Stimulated activated CD8-positive, alpha-beta memory T cell treated with anti-CD3 and anti-CD28 coated beads, Interleukin-7, amount 100 ng/mL, for 48 hours (primary cell): ENCODE data around the gene FLT4.
A peak's percentile ranks its signal among the peaks of the same experiment; 100 is the strongest.
"Not testable (repeated sequence)": the region's sequence is repeated elsewhere in the genome, so short reads cannot be mapped to it uniquely, and the experiment has no call there.

Experiments
- DNase-seq, 2 donors: peaks; one replicate each; pipeline ENCODE4 v3.0.0-alpha.2; 2020; ENCODE audit warnings: low read depth in 1 of 2; ENCODE audit errors: extremely low read depth in 1 of 2

Gene FLT4

DNA sequence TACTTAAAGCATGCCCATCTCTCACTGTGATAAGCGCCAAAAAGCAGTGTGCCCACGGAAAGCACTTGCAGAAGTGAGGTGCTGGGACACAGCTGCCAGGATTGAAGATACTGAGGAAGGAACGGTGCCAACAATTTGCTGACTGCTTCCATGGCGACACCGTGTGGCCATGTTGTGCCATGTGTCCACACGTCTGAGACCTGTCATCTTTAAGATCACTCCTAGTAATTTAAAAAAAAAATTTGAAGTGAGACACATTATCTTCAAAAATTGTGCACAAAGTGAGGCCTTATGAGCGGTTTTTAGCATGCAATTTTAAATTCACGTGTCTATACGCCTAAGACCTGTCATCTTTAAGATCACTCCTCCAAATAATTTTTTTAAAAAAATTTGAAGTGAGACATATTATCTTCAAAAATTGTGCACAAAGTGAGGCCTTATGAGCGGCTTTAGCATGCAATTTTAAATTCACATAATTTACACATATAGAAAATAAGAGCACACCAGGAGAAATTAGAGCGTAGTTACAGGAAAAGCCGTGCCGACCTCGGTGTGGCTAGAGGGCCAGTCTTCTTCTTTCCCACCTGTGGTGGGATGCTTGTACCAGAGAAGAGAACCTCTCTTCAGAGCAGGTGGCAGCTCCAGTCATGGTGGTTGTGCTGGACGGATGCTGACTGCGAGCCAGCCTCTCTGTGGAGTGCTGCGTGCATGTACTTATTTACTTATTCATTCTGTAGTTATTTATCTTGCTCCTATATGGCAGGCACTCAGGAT, 21.4 kb upstream of the FLT4 start:
- no peak for DNase-seq

GRCh38 chr5:180670157-180670556, 20.8 kb upstream of the FLT4 start:
- no peak for DNase-seq

GRCh38 chr5:180669661-180670060, 20.3 kb upstream of the FLT4 start:
- no peak for DNase-seq

GRCh38 chr5:180668835-180669596, 19.6 kb upstream of the FLT4 start:
- DNase-seq, result no peak

GRCh38 chr5:180666812-180667211, 17.4 kb upstream of the FLT4 start:
- no peak for DNase-seq

DNA sequence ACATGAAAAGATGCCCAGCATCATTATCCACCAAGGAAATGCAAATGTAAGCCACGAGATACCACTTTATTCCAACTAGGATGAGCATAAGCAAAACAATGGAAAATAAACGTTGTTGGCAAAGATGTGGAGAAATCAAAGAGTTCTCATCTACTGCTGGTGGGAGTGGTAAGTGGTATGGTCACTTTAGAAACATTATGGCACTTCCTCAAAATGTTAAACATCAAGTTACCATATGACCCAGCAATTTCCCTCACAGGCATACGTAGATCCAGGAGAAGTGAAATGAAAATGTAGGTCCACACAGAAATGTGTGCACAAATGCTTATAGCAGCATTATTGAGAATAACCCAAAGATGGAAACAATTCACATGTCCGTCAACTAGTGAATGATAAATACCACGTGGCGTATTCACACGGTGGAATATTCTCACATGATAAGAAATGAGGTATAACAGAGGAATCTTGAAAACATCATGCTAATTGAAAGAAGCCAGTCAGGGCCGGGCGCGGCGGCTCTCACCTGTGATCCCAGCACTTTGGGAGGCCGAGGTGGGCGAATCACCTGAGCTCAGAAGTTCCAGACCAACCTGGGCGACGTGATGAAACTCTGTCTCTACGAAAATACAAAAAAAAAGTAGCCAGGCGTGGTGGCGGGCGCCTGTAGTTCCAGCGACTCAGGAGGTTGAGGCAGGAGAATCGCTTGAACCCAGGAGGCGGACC, 16.4 kb upstream of the FLT4 start:
- DNase-seq, result no peak

DNA sequence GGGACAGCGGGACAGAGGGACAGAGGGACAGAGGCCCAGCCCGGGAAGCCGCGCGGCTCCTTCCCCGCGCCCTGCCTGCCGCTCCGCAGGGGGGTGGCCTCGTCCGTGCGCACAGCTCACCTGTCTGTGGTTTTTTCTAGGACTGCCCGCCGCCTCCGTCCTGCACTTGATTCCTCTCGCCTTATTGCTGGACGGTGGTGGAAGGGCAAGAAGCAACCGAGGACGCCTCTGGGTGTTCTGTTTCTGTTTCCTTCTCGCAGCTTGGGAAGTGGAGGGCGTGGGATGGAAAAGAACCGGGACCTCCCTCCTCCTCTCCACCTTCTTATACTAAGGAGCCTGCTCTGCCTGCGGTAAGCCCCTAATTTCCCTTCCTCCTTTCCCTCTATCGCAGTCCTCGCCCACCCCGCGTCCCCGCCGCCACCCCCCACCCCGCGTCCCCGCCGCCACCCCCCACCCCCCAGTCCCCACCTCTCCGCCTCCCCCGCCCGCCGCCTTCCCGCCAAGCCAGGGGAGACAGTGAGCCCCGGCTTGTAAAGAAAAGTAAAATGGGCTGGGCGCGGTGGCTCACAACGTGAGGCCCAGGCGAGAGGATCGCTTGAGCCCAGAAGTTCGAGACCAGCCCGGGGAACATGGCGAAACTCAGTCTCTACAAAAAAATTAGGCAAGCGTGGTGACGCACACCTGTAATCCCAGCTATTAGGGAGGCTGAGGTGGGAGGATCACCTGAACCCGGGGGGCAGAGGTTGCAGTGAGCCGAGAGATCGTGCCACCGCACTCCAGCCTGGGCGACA, 9.6 kb upstream of the FLT4 start:
- no peak for DNase-seq

GRCh38 chr5:180655243-180655642, 5.8 kb upstream of the FLT4 start:
- not testable (repeated sequence) for DNase-seq

GRCh38 chr5:180652771-180653170, 3.4 kb upstream of the FLT4 start:
- no peak for DNase-seq

DNA sequence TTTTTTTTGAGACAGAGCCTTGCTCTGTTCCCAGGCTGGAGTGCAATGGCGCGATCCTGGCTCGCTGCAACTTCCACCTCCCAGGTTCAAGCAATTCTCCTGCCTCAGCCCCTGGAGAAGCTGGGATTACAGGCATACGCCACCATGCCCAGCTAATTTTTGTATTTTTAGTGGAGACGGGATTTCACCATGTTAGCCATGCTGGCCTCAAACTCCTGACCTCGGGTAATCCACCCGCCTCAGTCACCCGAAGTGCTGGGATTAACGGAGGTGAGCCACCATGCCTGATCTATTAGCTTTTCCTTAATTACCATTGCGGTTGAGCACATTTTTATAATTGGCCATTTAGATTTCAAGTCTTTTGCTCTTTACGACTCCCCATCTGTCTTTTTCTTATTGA, 2.9 kb upstream of the FLT4 start:
- DNase-seq, result no peak

- peak in 1 of 2 donors; percentile 7 for DNase-seq
Measured at GRCh38 chr5:180648658-180649296, 623 bp downstream of the FLT4 start.

DNA sequence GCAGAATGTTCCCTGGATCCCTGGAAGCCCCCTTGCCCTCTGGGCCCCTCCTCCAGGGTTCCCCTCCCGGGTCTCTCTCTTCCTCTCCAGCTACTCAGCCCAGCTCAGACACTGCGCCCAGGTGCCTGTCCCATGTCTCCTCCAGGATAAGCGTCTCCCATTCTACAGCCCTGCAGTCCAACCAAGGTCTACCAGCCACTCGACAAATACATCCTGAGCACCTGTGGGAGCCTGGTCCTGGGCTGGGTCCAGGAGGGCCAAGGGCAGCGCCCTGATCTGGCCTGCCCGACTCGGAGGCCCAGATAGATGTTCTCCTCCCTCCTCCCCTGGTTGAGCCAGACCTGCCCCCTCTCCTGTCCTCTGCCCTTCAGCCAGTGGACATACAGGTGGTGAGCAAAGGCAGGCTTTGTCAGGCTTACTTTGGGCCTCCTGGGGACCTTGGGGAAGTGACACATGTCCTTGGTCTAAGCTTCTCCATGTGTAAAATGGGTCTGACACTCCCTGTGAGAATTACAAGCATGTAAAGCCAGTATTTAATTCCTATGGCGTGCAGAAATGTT, 1.4 kb downstream of the FLT4 start:
- no peak for DNase-seq

- DNase-seq, result no peak
Measured at GRCh38 chr5:180647465-180647864, 1.9 kb downstream of the FLT4 start.

DNA sequence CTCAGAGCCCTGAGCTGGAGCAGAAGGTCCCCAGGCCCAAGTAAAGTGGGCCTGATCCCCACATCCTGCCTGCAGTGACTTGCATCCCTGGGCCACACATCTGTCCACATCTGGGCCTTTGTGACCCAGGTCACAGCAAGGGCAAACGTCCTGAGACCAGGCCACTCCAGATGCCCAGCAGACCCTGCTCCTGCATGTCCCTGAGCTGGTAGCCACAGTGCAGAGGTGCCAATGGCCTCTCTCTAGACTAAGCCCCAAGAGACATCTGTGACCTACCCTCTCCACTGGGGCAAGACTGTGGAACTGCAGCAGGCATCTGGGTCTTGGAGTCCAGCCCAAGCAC, 2.5 kb downstream of the FLT4 start:
- no peak for DNase-seq

GRCh38 chr5:180646289-180646962, 3.0 kb downstream of the FLT4 start:
- DNase-seq, result no peak

- DNase-seq, result no peak
Measured at GRCh38 chr5:180645274-180646204, 3.9 kb downstream of the FLT4 start.

- DNase-seq, result no peak
Measured at GRCh38 chr5:180644825-180645273, 4.6 kb downstream of the FLT4 start.

GRCh38 chr5:180644129-180644824, 5.1 kb downstream of the FLT4 start:
- DNase-seq, result no peak
